HepG2 (cell line): Measurements from ENCODE around the gene ACSS2. TPM values are rescaled to one million over a fixed set of nuclear protein-coding genes. Genes with fewer than 3 reads are reported as not detected.

Source experiments
- HDAC1 ChIP-seq: sonication (generic); formaldehyde crosslinking; IDR thresholded peaks from 2 replicates; pipeline ENCODE4 v1.5.1; 2020; ENCODE audit warnings: mild to moderate bottlenecking, missing genetic modification reagents
- RARA ChIP-seq: IDR thresholded peaks from 2 replicates; pipeline ENCODE4 v1.6.1; 2016; ENCODE audit warnings: missing genetic modification reagents, missing compliant biosample characterization
- REXO4 ChIP-seq: sonication (generic); formaldehyde crosslinking; IDR thresholded peaks from 2 replicates; pipeline ENCODE4 v1.8.0; 2022; ENCODE audit warnings: missing genetic modification reagents, mild to moderate bottlenecking, borderline replicate concordance
- SP1 ChIP-seq, 2 experiments: fragments of 450-650 bp in 1 of 2; sonication (generic) in 1 of 2; formaldehyde crosslinking in 1 of 2; IDR thresholded peaks; 2 replicates each; pipeline versions ENCODE4 v1.4.0 to v1.6.1; 2016 to 2020; ENCODE audit warnings: missing genetic modification reagents in 1 of 2
- ZNF10 ChIP-seq: sonication (generic); formaldehyde crosslinking; IDR thresholded peaks from 2 replicates; pipeline ENCODE4 v1.4.0; 2020; ENCODE audit warnings: mild to moderate bottlenecking, low read depth, missing genetic modification reagents, borderline replicate concordance
- ZNF546 ChIP-seq: sonication (generic); formaldehyde crosslinking; conservative IDR thresholded peaks from 2 replicates; pipeline ENCODE4 v1.8.1; 2023; ENCODE audit warnings: mild to moderate bottlenecking, missing genetic modification reagents
- polyA plus RNA-seq, 8 experiments: library from polyadenylated mRNA; depleted of rRNA in 3 of 8; stranded (reverse) in 7 of 8; unstranded in 1 of 8; fragments of >200 nt; fragmentation: Illumina TruSeq in 4 of 8; extraction: Trizol in 4 of 8; gene quantifications; 2 replicates each; pipeline versions ENCODE4 v1.2.1 to v1.2.3, GENCODE V29; 2011 to 2016; ENCODE audit warnings: low read depth in 4 of 8, missing spikeins in 1 of 8, mixed read lengths in 1 of 8; ENCODE audit not compliant: insufficient read depth in 1 of 8
- total RNA-seq, 5 experiments: library from RNA; depleted of rRNA; stranded (reverse); fragments of >200 nt; fragmentation: Illumina TruSeq; extraction: Trizol; gene quantifications; 2 replicates each; pipeline ENCODE4 v1.2.3, GENCODE V29; 2016; ENCODE audit warnings: low read depth in 1 of 5
- TF ChIP-seq, protein P1 (sequence below): sonication (generic); formaldehyde crosslinking; IDR thresholded peaks from 2 replicates; pipeline ENCODE4 v1.8.0; 2022; ENCODE audit warnings: missing genetic modification reagents, mild to moderate bottlenecking, borderline replicate concordance
- TF ChIP-seq, protein P2 (sequence below): sonication (generic); formaldehyde crosslinking; IDR thresholded peaks from 2 replicates; pipeline ENCODE4 v1.4.0; 2020; ENCODE audit warnings: missing genetic modification reagents, borderline replicate concordance
- TF ChIP-seq, protein P3 (sequence below): sonication (generic); formaldehyde crosslinking; IDR thresholded peaks from 2 replicates; pipeline ENCODE4 v1.5.1; 2020; ENCODE audit warnings: mild to moderate bottlenecking, missing genetic modification reagents, borderline replicate concordance
- TF ChIP-seq, protein P4 (sequence below): sonication (generic); formaldehyde crosslinking; IDR thresholded peaks from 2 replicates; pipeline ENCODE4 v1.4.0; 2020; ENCODE audit warnings: missing genetic modification reagents
- TF ChIP-seq, protein P5 (sequence below): sonication (generic); formaldehyde crosslinking; IDR thresholded peaks from 2 replicates; pipeline ENCODE4 v1.4.0; 2020; ENCODE audit warnings: missing genetic modification reagents
- TF ChIP-seq, protein P6 (sequence below): sonication (generic); formaldehyde crosslinking; IDR thresholded peaks from 2 replicates; pipeline ENCODE4 v1.4.0; 2020; ENCODE audit warnings: missing genetic modification reagents, borderline replicate concordance

Gene ACSS2
- total and polyA plus RNA-seq, 2 of the 13 experiments (the other 11 are each of a cell fraction or from before 2014, with no cell fraction given), result 72.8 to 89.7 TPM

DNA sequence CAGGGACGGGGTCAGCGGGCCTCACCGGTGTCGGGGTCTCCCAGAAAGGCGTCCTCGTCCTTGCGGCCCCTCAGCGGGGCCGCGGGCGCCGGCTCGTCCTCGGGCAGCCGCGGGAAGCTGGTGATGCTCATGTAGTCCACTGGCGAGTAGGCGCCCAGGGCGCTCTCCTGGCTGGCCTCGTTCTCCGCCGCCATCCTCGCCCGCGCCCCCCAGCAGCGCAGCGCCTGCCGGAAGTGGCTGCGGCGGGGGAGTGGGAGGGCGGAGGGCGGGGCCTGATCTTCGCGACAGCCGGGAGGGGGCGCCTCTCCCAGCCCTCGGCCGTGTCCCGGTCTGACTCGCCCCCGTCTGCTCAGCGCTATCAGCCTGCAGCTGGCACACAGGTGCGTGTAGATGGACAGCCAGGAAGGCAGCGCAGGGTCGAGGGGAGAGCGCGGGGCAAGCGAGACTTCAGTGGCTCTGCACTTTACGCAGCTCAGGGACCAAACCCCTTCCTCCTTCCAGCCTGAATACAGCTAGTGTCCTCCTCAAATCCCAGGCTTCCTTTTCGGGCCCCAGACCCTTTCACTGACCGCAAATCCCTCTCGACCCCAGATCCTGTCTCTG, 3.7 kb upstream of the ACSS2 start, which contains the start of gene GGT7 (continued):
- TF ChIP-seq HDAC1 (CRISPR knock-in tag) (peak; percentile 99), SP1 (IDR thresholded peaks at IDR 0.05) (no peak), SP1 (CRISPR knock-in tag; IDR thresholded peaks at IDR 0.05) (peak; percentile 99), RARA (CRISPR knock-in tag) (no peak; the same call in none of the 2 replicates), ZNF546 (CRISPR knock-in tag) (no peak; the same call in 1 of the 2 replicates), ZNF10 (CRISPR knock-in tag) (no peak), REXO4 (CRISPR knock-in tag) (no peak)
- TF ChIP-seq, protein P1, sequence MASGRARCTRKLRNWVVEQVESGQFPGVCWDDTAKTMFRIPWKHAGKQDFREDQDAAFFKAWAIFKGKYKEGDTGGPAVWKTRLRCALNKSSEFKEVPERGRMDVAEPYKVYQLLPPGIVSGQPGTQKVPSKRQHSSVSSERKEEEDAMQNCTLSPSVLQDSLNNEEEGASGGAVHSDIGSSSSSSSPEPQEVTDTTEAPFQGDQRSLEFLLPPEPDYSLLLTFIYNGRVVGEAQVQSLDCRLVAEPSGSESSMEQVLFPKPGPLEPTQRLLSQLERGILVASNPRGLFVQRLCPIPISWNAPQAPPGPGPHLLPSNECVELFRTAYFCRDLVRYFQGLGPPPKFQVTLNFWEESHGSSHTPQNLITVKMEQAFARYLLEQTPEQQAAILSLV (CRISPR knock-in tag), result peak; percentile 100
- TF ChIP-seq, protein P2, sequence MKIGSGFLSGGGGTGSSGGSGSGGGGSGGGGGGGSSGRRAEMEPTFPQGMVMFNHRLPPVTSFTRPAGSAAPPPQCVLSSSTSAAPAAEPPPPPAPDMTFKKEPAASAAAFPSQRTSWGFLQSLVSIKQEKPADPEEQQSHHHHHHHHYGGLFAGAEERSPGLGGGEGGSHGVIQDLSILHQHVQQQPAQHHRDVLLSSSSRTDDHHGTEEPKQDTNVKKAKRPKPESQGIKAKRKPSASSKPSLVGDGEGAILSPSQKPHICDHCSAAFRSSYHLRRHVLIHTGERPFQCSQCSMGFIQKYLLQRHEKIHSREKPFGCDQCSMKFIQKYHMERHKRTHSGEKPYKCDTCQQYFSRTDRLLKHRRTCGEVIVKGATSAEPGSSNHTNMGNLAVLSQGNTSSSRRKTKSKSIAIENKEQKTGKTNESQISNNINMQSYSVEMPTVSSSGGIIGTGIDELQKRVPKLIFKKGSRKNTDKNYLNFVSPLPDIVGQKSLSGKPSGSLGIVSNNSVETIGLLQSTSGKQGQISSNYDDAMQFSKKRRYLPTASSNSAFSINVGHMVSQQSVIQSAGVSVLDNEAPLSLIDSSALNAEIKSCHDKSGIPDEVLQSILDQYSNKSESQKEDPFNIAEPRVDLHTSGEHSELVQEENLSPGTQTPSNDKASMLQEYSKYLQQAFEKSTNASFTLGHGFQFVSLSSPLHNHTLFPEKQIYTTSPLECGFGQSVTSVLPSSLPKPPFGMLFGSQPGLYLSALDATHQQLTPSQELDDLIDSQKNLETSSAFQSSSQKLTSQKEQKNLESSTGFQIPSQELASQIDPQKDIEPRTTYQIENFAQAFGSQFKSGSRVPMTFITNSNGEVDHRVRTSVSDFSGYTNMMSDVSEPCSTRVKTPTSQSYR (CRISPR knock-in tag), result peak; percentile 53; the same call in 1 of the 2 replicates
- TF ChIP-seq, protein P3, sequence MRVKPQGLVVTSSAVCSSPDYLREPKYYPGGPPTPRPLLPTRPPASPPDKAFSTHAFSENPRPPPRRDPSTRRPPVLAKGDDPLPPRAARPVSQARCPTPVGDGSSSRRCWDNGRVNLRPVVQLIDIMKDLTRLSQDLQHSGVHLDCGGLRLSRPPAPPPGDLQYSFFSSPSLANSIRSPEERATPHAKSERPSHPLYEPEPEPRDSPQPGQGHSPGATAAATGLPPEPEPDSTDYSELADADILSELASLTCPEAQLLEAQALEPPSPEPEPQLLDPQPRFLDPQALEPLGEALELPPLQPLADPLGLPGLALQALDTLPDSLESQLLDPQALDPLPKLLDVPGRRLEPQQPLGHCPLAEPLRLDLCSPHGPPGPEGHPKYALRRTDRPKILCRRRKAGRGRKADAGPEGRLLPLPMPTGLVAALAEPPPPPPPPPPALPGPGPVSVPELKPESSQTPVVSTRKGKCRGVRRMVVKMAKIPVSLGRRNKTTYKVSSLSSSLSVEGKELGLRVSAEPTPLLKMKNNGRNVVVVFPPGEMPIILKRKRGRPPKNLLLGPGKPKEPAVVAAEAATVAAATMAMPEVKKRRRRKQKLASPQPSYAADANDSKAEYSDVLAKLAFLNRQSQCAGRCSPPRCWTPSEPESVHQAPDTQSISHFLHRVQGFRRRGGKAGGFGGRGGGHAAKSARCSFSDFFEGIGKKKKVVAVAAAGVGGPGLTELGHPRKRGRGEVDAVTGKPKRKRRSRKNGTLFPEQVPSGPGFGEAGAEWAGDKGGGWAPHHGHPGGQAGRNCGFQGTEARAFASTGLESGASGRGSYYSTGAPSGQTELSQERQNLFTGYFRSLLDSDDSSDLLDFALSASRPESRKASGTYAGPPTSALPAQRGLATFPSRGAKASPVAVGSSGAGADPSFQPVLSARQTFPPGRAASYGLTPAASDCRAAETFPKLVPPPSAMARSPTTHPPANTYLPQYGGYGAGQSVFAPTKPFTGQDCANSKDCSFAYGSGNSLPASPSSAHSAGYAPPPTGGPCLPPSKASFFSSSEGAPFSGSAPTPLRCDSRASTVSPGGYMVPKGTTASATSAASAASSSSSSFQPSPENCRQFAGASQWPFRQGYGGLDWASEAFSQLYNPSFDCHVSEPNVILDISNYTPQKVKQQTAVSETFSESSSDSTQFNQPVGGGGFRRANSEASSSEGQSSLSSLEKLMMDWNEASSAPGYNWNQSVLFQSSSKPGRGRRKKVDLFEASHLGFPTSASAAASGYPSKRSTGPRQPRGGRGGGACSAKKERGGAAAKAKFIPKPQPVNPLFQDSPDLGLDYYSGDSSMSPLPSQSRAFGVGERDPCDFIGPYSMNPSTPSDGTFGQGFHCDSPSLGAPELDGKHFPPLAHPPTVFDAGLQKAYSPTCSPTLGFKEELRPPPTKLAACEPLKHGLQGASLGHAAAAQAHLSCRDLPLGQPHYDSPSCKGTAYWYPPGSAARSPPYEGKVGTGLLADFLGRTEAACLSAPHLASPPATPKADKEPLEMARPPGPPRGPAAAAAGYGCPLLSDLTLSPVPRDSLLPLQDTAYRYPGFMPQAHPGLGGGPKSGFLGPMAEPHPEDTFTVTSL (CRISPR knock-in tag), result 0 out of 2 replicates have a peak, but pooled peaks have one; percentile 32
- TF ChIP-seq, protein P4, sequence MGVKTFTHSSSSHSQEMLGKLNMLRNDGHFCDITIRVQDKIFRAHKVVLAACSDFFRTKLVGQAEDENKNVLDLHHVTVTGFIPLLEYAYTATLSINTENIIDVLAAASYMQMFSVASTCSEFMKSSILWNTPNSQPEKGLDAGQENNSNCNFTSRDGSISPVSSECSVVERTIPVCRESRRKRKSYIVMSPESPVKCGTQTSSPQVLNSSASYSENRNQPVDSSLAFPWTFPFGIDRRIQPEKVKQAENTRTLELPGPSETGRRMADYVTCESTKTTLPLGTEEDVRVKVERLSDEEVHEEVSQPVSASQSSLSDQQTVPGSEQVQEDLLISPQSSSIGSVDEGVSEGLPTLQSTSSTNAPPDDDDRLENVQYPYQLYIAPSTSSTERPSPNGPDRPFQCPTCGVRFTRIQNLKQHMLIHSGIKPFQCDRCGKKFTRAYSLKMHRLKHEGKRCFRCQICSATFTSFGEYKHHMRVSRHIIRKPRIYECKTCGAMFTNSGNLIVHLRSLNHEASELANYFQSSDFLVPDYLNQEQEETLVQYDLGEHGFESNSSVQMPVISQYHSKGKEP (CRISPR knock-in tag), result peak; percentile 78; the same call in 1 of the 2 replicates
- TF ChIP-seq, protein P5, sequence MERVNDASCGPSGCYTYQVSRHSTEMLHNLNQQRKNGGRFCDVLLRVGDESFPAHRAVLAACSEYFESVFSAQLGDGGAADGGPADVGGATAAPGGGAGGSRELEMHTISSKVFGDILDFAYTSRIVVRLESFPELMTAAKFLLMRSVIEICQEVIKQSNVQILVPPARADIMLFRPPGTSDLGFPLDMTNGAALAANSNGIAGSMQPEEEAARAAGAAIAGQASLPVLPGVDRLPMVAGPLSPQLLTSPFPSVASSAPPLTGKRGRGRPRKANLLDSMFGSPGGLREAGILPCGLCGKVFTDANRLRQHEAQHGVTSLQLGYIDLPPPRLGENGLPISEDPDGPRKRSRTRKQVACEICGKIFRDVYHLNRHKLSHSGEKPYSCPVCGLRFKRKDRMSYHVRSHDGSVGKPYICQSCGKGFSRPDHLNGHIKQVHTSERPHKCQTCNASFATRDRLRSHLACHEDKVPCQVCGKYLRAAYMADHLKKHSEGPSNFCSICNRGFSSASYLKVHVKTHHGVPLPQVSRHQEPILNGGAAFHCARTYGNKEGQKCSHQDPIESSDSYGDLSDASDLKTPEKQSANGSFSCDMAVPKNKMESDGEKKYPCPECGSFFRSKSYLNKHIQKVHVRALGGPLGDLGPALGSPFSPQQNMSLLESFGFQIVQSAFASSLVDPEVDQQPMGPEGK, result peak; percentile 99
- TF ChIP-seq, protein P6, sequence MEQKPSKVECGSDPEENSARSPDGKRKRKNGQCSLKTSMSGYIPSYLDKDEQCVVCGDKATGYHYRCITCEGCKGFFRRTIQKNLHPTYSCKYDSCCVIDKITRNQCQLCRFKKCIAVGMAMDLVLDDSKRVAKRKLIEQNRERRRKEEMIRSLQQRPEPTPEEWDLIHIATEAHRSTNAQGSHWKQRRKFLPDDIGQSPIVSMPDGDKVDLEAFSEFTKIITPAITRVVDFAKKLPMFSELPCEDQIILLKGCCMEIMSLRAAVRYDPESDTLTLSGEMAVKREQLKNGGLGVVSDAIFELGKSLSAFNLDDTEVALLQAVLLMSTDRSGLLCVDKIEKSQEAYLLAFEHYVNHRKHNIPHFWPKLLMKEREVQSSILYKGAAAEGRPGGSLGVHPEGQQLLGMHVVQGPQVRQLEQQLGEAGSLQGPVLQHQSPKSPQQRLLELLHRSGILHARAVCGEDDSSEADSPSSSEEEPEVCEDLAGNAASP (CRISPR knock-in tag), result peak; percentile 98
